HG03558 (cell line): Measurements from ENCODE around the gene ITGA5.

Experiments
- ATAC-seq: cut with Tn5 transposase; IDR thresholded peaks from one replicate; pipeline ENCODE4 v1.9.1; 2021; ENCODE audit warnings: moderate number of reproducible peaks; ENCODE audit not compliant: unreplicated experiment; ENCODE audit errors: extremely low read depth

Gene ITGA5

GRCh38 chr12:54375259-54375579 is 43.8 kb downstream of the ITGA5 start:
- ATAC-seq, result no peak

- ATAC-seq, result no peak
Observed at GRCh38 chr12:54374562-54375258, 44.4 kb downstream of the ITGA5 start.

GRCh38 chr12:54373649-54374561 is 45.2 kb downstream of the ITGA5 start:
- ATAC-seq, result no peak

GRCh38 chr12:54372113-54372806 is 46.8 kb downstream of the ITGA5 start:
- no peak for ATAC-seq

- no peak for ATAC-seq
Observed at GRCh38 chr12:54371328-54372112, 47.5 kb downstream of the ITGA5 start.

GRCh38 chr12:54370171-54370730 is 48.8 kb downstream of the ITGA5 start:
- ATAC-seq, result no peak

GRCh38 chr12:54369597-54370131 is 49.4 kb downstream of the ITGA5 start:
- no peak for ATAC-seq

GRCh38 chr12:54368709-54369596 is 50.1 kb downstream of the ITGA5 start:
- ATAC-seq, result no peak

- no peak for ATAC-seq
Observed at GRCh38 chr12:54368025-54368708, 50.9 kb downstream of the ITGA5 start.

- ATAC-seq, result no peak
Observed at GRCh38 chr12:54364413-54364812, 54.7 kb downstream of the ITGA5 start, which contains the start of gene GPR84. Gene GPR84, minus strand, starts transcription at chr12:54364486. Its CDS starts 635 bp downstream, at chr12:54363851.

- ATAC-seq, result no peak
Observed at GRCh38 chr12:54363618-54364017, 55.4 kb downstream of the ITGA5 start.

GRCh38 chr12:54363047-54363446 is 56.0 kb downstream of the ITGA5 start:
- no peak for ATAC-seq

GRCh38 chr12:54360717-54361456 is 58.2 kb downstream of the ITGA5 start:
- ATAC-seq, result no peak

- no peak for ATAC-seq
Observed at GRCh38 chr12:54359762-54360351, 59.2 kb downstream of the ITGA5 start.

GRCh38 chr12:54358945-54359761 is 59.9 kb downstream of the ITGA5 start:
- ATAC-seq, result peak; percentile 91
